ENCODE data around the gene SDF2. TPM values are rescaled to one million over a fixed set of nuclear protein-coding genes. Genes with fewer than 3 reads are reported as not detected.

SDF2 gene
- total and polyA plus RNA-seq, 2 experiments from 2014 or later = 52.3 to 88.4 TPM

DNA sequence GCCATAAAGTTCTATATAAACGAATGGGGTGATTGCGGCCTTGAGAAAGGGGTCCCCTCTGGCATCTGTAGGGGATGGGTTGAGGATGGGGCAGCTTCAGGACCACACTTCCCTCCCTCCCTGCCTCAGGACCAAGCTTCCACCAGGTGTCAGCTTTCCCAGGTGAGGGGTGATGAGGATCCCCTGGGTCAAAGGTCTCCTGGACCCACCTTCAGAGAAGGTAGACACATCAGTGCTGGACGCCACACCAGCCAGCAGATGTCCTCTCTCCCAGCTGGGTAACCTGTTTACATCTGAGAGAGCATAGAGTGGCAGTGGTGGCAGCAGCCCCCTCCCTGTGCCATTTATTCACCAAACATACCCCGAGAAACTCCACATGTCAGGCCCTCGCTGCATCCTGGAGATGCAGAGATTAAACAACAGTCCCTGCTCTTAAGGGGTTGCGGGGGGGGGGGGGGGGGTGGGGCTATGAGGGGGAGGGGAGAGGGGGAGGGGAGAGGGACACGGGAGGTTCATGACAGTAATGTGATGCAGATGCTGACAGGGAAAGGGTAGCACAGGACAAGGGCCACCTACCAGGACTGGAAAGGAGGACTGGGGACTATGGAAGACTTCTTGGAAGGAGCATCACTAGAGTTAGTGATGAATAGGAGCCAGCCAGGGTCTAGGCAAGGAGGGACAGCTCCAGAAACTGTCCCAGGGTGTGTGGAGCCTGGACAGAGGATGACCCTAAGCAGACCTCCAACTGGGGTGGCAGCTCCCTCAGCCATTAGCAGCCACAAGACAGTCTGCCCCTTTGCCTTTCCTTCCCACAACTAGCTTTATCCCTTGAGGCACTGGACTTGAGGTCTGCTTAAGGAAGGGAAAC, 45.0 kb upstream of the SDF2 start:
- Histone ChIP-seq H3K9me3 (ENCODE audit: low read depth) (no peaks in the 10 kb centered on the region), H3K4me1 (ENCODE audit: insufficient read depth) (0 out of 2 replicates have a peak, but pooled peaks cover 2% of the 10 kb centered on the region), H3K27me3 (replicated peaks; ENCODE audit: insufficient read depth) (no peaks in the 10 kb centered on the region), H3K79me2 (ENCODE audit: insufficient read depth) (no peaks in the 10 kb centered on the region), H3K4me2 (ENCODE audit: unreplicated experiment) (no peak overlapping the region), H3K9ac (no peak overlapping the region), H3K27ac (no peak overlapping the region), H3K9me2 (ENCODE audit: insufficient read depth) (no peaks in the 10 kb centered on the region), H3K4me3 (no peak overlapping the region), H3F3A (ENCODE audit: insufficient read depth) (peaks cover 10% of the 10 kb centered on the region), H3K36me3 (ENCODE audit: low read depth) (no peaks in the 10 kb centered on the region), H2AFZ (no peak overlapping the region), H4K20me1 (ENCODE audit: insufficient read depth) (no peaks in the 10 kb centered on the region)
- TF ChIP-seq EZH2phosphoT487 (IDR thresholded peaks at IDR 0.05; ENCODE audit: insufficient read depth, low read depth) = no peak
- TF ChIP-seq EZH2 (IDR thresholded peaks at IDR 0.05; ENCODE audit: insufficient read depth, poor library complexity, severe bottlenecking) = no peak
- in situ Hi-C loops (cut with MboI) = no loop called here
- DNase-seq = no peak
- WGBS, 2 experiments (ENCODE audit: low coverage in 1 of 2, low lambda C conversion rate in 2 of 2, missing lambda C conversion rate in 2 of 2) = 69 to 76% methylated on average over 6 to 7 of the region's 7 CpGs

DNA sequence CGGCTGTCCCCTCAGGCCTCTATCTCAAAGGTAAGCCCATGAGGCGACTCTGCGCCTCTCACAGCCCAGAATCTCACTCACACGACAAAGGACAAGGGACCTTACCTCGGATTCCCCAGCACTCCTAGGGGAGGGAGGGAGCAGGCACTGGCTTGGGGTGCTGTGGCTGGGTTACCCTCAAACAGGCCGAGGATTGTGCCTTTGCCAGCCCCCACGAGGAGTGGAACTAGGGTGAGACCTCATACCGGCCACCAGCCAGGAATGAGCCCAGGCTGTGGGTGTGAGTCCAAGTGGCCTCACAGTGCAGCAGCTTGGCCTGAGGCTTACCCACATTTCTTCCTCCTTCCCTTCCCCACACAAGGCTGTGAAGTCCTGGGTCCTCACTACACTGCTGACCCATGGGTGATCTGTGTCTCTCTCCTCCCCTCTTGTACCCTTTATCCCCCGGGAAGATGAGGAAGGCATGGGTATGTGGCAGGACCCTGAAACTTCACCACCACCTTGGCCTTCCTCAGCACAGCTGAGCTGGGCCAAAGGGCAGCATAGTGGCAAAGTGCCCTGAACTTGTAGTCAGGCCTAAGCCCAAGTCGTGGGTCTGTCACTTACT, 44.1 kb upstream of the SDF2 start:
- no peaks in the 10 kb centered on the region for H4K20me1 ChIP-seq (ENCODE audit: insufficient read depth)
- 53 to 60% methylated on average over 10 of the region's 10 CpGs for WGBS, 2 experiments (ENCODE audit: low coverage in 1 of 2, low lambda C conversion rate in 2 of 2, missing lambda C conversion rate in 2 of 2)

DNA sequence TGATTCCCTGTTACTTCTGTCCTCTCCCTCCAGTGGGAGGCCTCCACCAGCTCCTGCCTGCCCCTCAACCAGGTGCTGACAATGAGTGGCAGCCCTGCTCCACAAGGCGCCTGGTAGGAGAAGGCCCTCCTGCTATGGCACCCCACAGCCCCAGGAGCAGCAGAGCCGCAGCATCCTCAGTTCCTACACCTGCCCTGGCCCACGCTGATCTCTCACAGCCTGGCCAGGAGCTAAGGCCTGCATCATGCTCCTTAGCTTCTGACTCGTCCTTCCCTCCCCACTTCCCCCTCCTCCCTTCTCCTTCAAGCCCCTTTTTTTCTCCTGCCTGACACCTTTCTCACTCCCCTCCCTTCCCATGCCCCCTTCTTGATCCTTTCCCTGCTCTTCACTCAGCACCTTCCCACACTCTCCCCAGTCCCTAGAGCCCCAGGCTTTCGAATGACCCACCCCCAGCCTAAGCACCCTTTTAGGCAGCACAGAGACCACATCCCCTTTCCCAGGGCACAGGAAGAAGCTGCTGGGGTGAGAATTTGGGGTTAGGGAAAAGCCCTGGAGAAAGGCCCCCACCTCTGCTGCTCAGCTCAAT, 43.5 kb upstream of the SDF2 start:
- Histone ChIP-seq H3K27me3 (replicated peaks; ENCODE audit: insufficient read depth) (no peaks in the 10 kb centered on the region), H3K36me3 (ENCODE audit: low read depth) (peaks cover 1% of the 10 kb centered on the region; the same call in 1 of the 2 replicates), H3K79me2 (ENCODE audit: insufficient read depth) (no peaks in the 10 kb centered on the region), H3K4me3 (no peak overlapping the region), H3K4me1 (ENCODE audit: insufficient read depth) (no peaks in the 10 kb centered on the region), H3K4me2 (ENCODE audit: unreplicated experiment) (no peak overlapping the region), H3K9ac (no peak overlapping the region), H3K27ac (no peak overlapping the region), H3K9me2 (ENCODE audit: insufficient read depth) (no peaks in the 10 kb centered on the region), H3F3A (ENCODE audit: insufficient read depth) (peaks cover 6% of the 10 kb centered on the region; the same call in 1 of the 2 replicates), H2AFZ (no peak overlapping the region), H4K20me1 (ENCODE audit: insufficient read depth) (no peaks in the 10 kb centered on the region), H3K9me3 (ENCODE audit: low read depth) (no peaks in the 10 kb centered on the region)
- WGBS, 2 experiments (ENCODE audit: low coverage in 1 of 2, low lambda C conversion rate in 2 of 2, missing lambda C conversion rate in 2 of 2) = 56 to 65% methylated on average over 2 to 5 of the region's 5 CpGs
- in situ Hi-C loops (cut with MboI) = no loop called here
- TF ChIP-seq EZH2 (IDR thresholded peaks at IDR 0.05; ENCODE audit: insufficient read depth, poor library complexity, severe bottlenecking) (no peak), EZH2phosphoT487 (IDR thresholded peaks at IDR 0.05; ENCODE audit: insufficient read depth, low read depth) (no peak)
- no peak for DNase-seq

More for the DNA sequence above, 44.1 kb upstream of the SDF2 start:
- no peaks in the 10 kb centered on the region for H3K4me1 ChIP-seq (ENCODE audit: insufficient read depth)
- in situ Hi-C loops (cut with MboI) = no loop called here
- no peak overlapping the region for H3K4me3 ChIP-seq
- H3K9me2 ChIP-seq (ENCODE audit: insufficient read depth) = no peaks in the 10 kb centered on the region
- H3K27me3 ChIP-seq (replicated peaks; ENCODE audit: insufficient read depth) = no peaks in the 10 kb centered on the region
- H2AFZ ChIP-seq = no peak overlapping the region
- no peak overlapping the region for H3K4me2 ChIP-seq (ENCODE audit: unreplicated experiment)
- no peaks in the 10 kb centered on the region for H3K36me3 ChIP-seq (ENCODE audit: low read depth)
- no peaks in the 10 kb centered on the region for H3K9me3 ChIP-seq (ENCODE audit: low read depth)
- H3F3A ChIP-seq (ENCODE audit: insufficient read depth) = peaks cover 10% of the 10 kb centered on the region
- TF ChIP-seq EZH2phosphoT487 (IDR thresholded peaks at IDR 0.05; ENCODE audit: insufficient read depth, low read depth) (no peak), EZH2 (IDR thresholded peaks at IDR 0.05; ENCODE audit: insufficient read depth, poor library complexity, severe bottlenecking) (no peak)
- no peak overlapping the region for H3K27ac ChIP-seq
- DNase-seq = no peak
- H3K79me2 ChIP-seq (ENCODE audit: insufficient read depth) = no peaks in the 10 kb centered on the region
- no peak overlapping the region for H3K9ac ChIP-seq

DNA sequence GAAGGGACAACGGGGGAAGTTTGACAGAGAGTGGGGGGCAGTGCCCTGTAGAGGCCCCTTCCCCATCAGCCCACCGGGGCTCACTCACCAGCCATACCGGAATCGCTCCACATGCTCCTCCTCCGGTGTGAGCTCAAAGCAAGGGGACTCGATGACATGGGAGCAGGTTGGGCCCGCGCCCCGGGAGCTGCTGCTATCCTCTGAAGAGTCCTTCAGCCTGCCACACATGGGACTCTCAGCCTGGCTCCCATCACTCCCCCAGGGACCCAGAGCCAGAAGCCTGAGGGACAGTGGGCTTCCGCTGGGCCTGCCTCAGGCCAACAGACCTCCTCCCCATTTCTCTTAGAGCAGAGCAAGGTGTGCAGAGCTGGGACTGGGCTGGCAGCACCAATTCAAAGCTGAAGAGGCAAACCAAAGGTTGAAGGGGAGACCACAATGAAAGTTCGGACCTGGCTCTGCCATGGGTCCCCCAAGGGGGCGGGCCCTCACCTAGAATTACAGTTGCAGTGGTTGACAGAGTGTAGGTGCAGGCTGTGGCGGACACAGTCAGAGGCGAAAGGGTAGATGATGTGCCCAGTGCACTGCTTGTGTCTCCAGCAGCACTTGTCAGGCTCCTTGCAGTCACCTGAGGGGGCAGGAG, 42.6 kb upstream of the SDF2 start:
- Histone ChIP-seq H3K36me3 (ENCODE audit: low read depth) (peaks cover 8% of the 10 kb centered on the region; the same call in 1 of the 2 replicates), H3K9ac (no peak overlapping the region), H3K9me2 (ENCODE audit: insufficient read depth) (no peaks in the 10 kb centered on the region), H3F3A (ENCODE audit: insufficient read depth) (no peaks in the 10 kb centered on the region), H3K27ac (no peak overlapping the region), H3K4me2 (ENCODE audit: unreplicated experiment) (no peak overlapping the region), H2AFZ (no peak overlapping the region), H4K20me1 (ENCODE audit: insufficient read depth) (no peaks in the 10 kb centered on the region), H3K4me1 (ENCODE audit: insufficient read depth) (no peaks in the 10 kb centered on the region), H3K27me3 (replicated peaks; ENCODE audit: insufficient read depth) (no peaks in the 10 kb centered on the region), H3K9me3 (ENCODE audit: low read depth) (no peaks in the 10 kb centered on the region), H3K4me3 (no peak overlapping the region), H3K79me2 (ENCODE audit: insufficient read depth) (no peaks in the 10 kb centered on the region)
- no peak for TF ChIP-seq EZH2 (IDR thresholded peaks at IDR 0.05; ENCODE audit: insufficient read depth, poor library complexity, severe bottlenecking)
- no peak for TF ChIP-seq EZH2phosphoT487 (IDR thresholded peaks at IDR 0.05; ENCODE audit: insufficient read depth, low read depth)
- no peak for DNase-seq
- WGBS, 2 experiments (ENCODE audit: low coverage in 1 of 2, low lambda C conversion rate in 2 of 2, missing lambda C conversion rate in 2 of 2) = 84 to 87% methylated on average over 13 to 14 of the region's 14 CpGs
- in situ Hi-C loops (cut with MboI) = no loop called here

All from GM23248 (cell line).